ENCODE results near the gene PHF19. TPM values are rescaled to one million over a fixed set of nuclear protein-coding genes. Genes with fewer than 3 reads are reported as not detected.

PHF19 gene
- total RNA-seq, 1 donor from 2014 or later = 18.5 TPM

- no peak for DNase-seq (ENCODE audit: low read depth)
- Histone ChIP-seq H3K27me3 (ENCODE audit: control insufficient read depth, insufficient read depth, low read length) (no peaks in the 10 kb centered on the region), H3K36me3 (ENCODE audit: control insufficient read depth, insufficient read depth, low read length) (no peaks in the 10 kb centered on the region), H3K4me3 (ENCODE audit: low read depth, low read length) (no peak overlapping the region)
- no peak for TF ChIP-seq CTCF (IDR thresholded peaks at IDR 0.05; ENCODE audit: insufficient read depth, low read length, poor library complexity, severe bottlenecking)
These were observed 25.0 kb upstream of the PHF19 start for GRCh38 chr9:120901755-120902568.

GRCh38 chr9:120900824-120901223, 23.8 kb upstream of the PHF19 start:
- no peak for DNase-seq (ENCODE audit: low read depth)
- no peaks in the 10 kb centered on the region for H3K27me3 ChIP-seq (ENCODE audit: control insufficient read depth, insufficient read depth, low read length)
- no peak overlapping the region for H3K4me3 ChIP-seq (ENCODE audit: low read depth, low read length)
- TF ChIP-seq CTCF (IDR thresholded peaks at IDR 0.05; ENCODE audit: insufficient read depth, low read length, poor library complexity, severe bottlenecking) = no peak
- no peaks in the 10 kb centered on the region for H3K36me3 ChIP-seq (ENCODE audit: control insufficient read depth, insufficient read depth, low read length)

- Histone ChIP-seq H3K36me3 (ENCODE audit: control insufficient read depth, insufficient read depth, low read length) (no peaks in the 10 kb centered on the region), H3K27me3 (ENCODE audit: control insufficient read depth, insufficient read depth, low read length) (peaks cover 2% of the 10 kb centered on the region), H3K4me3 (ENCODE audit: low read depth, low read length) (no peak overlapping the region)
- DNase-seq (ENCODE audit: low read depth) = no peak
- TF ChIP-seq CTCF (IDR thresholded peaks at IDR 0.05; ENCODE audit: insufficient read depth, low read length, poor library complexity, severe bottlenecking) = no peak
These were observed 22.6 kb upstream of the PHF19 start for GRCh38 chr9:120899490-120900068.

- Histone ChIP-seq H3K4me3 (ENCODE audit: low read depth, low read length) (no peak overlapping the region), H3K36me3 (ENCODE audit: control insufficient read depth, insufficient read depth, low read length) (no peaks in the 10 kb centered on the region), H3K27me3 (ENCODE audit: control insufficient read depth, insufficient read depth, low read length) (peaks cover 2% of the 10 kb centered on the region)
- no peak for DNase-seq (ENCODE audit: low read depth)
- TF ChIP-seq CTCF (IDR thresholded peaks at IDR 0.05; ENCODE audit: insufficient read depth, low read length, poor library complexity, severe bottlenecking) = no peak
These were observed 21.4 kb upstream of the PHF19 start for GRCh38 chr9:120898396-120898795.

- Histone ChIP-seq H3K4me3 (ENCODE audit: low read depth, low read length) (no peak overlapping the region), H3K27me3 (ENCODE audit: control insufficient read depth, insufficient read depth, low read length) (peaks cover 2% of the 10 kb centered on the region), H3K36me3 (ENCODE audit: control insufficient read depth, insufficient read depth, low read length) (no peaks in the 10 kb centered on the region)
- TF ChIP-seq CTCF (IDR thresholded peaks at IDR 0.05; ENCODE audit: insufficient read depth, low read length, poor library complexity, severe bottlenecking) = no peak
- no peak for DNase-seq (ENCODE audit: low read depth)
These were observed 19.0 kb upstream of the PHF19 start for GRCh38 chr9:120895951-120896350.

Measured in kidney epithelial cell (primary cell).